NCI-H345 (cell line): ENCODE measurements around the gene POLDIP3.
"Not testable (repeated sequence)": the region's sequence is repeated elsewhere in the genome, so short reads cannot be mapped to it uniquely, and the experiment has no call there.

Experiments
- DNase-seq: peaks from one replicate; lab custom pipeline; 2025; lab: John Stamatoyannopoulos, UW

POLDIP3 gene

GRCh38 chr22:42584364-42584940 lies 30.2 kb downstream of the POLDIP3 start:
- DNase-seq = no peak

GRCh38 chr22:42582987-42583386 lies 31.7 kb downstream of the POLDIP3 start:
- DNase-seq = no peak

GRCh38 chr22:42581762-42582716 lies 32.6 kb downstream of the POLDIP3 start:
- peak; percentile 73 for DNase-seq

GRCh38 chr22:42581194-42581761 lies 33.4 kb downstream of the POLDIP3 start:
- not testable (repeated sequence) for DNase-seq

GRCh38 chr22:42580040-42580439 lies 34.6 kb downstream of the POLDIP3 start:
- DNase-seq = not testable (repeated sequence)

GRCh38 chr22:42577623-42578240 lies 37.0 kb downstream of the POLDIP3 start:
- DNase-seq = no peak

- not testable (repeated sequence) for DNase-seq
These were observed 37.5 kb downstream of the POLDIP3 start for GRCh38 chr22:42577141-42577540.

GRCh38 chr22:42575996-42576574 lies 38.6 kb downstream of the POLDIP3 start:
- not testable (repeated sequence) for DNase-seq

- not testable (repeated sequence) for DNase-seq
These were observed 40.2 kb downstream of the POLDIP3 start for GRCh38 chr22:42574468-42574867.

- DNase-seq = not testable (repeated sequence)
These were observed 40.6 kb downstream of the POLDIP3 start for GRCh38 chr22:42574046-42574445.

- DNase-seq = not testable (repeated sequence)
These were observed 43.6 kb downstream of the POLDIP3 start for GRCh38 chr22:42571068-42571467.

GRCh38 chr22:42570580-42570979 lies 44.1 kb downstream of the POLDIP3 start:
- DNase-seq = not testable (repeated sequence)

- DNase-seq = not testable (repeated sequence)
These were observed 46.7 kb downstream of the POLDIP3 start for GRCh38 chr22:42567950-42568349.

GRCh38 chr22:42565956-42566355 lies 48.7 kb downstream of the POLDIP3 start:
- DNase-seq = no peak

- no peak for DNase-seq
These were observed 50.0 kb downstream of the POLDIP3 start for GRCh38 chr22:42564699-42565098.

- DNase-seq = not testable (repeated sequence)
These were observed 50.7 kb downstream of the POLDIP3 start for GRCh38 chr22:42563943-42564342.

- no peak for DNase-seq
These were observed 52.0 kb downstream of the POLDIP3 start for GRCh38 chr22:42562684-42563083.

- no peak for DNase-seq
These were observed 52.4 kb downstream of the POLDIP3 start for GRCh38 chr22:42562279-42562678.

- DNase-seq = no peak
These were observed 52.8 kb downstream of the POLDIP3 start for GRCh38 chr22:42561856-42562255.

- no peak for DNase-seq
These were observed 53.9 kb downstream of the POLDIP3 start for GRCh38 chr22:42560781-42561180.

GRCh38 chr22:42560381-42560780 lies 54.3 kb downstream of the POLDIP3 start:
- DNase-seq = no peak
